Smooth muscle cell of the brain vasculature (primary cell): ENCODE data around the gene GTF3C4.

ENCODE experiments used
- DNase-seq: peaks from one replicate; pipeline ENCODE4 v3.0.0-alpha.2; 2012; ENCODE audit warnings: low read depth, low spot score

Gene GTF3C4

DNA sequence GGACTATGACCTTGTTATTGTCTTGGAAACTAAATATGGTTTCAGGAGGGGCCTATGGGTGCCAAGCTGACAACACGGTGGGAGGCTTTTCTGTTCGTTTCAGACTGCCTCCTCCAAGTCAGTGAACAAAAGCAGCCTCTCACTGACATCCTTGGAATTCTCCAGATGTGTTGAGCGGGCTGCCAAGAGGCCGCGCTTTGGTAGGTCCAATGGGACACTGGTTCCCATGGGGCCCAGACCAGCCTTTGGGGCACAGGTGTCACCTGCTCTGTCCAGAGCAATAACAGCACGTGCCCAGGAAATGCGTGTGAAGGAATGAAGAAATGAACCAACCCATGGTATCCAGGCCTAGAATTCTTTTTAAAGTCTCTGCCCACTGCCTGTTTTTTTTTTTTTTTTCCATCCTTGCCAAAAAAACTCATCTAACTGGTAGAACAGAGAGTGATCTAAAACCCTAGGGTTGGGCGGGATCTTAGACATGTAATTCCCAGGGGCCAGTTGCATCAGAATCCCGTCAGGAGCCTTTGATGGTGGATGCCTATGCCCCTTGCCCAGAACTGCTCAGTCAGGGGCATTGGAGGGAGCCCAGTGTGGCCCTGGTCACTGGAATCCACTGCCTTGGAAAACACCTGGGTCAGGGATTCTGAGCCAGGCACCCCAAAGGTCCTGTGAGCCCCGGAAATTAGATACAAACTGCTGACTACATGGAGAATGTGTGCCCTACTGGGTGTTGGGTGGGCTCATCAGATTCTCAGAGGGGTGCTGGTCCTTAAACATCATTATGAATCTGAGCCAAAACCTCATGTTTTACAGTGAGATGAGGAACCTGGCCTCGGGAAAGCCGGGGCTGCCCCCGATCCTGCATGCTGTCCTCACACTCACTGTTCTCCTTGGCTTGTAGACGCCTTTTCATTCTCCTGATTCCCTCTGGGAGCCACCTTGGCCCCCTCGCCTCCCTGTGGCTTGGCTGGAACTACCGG, 60.1 kb downstream of the GTF3C4 start:
- DNase-seq = no peak

- no peak for DNase-seq
Measured at GRCh38 chr9:132731230-132731629, 61.0 kb downstream of the GTF3C4 start.

GRCh38 chr9:132732326-132733259, 62.3 kb downstream of the GTF3C4 start:
- no peak for DNase-seq

- DNase-seq = no peak
Measured at GRCh38 chr9:132733260-132733815, 63.1 kb downstream of the GTF3C4 start.

DNA sequence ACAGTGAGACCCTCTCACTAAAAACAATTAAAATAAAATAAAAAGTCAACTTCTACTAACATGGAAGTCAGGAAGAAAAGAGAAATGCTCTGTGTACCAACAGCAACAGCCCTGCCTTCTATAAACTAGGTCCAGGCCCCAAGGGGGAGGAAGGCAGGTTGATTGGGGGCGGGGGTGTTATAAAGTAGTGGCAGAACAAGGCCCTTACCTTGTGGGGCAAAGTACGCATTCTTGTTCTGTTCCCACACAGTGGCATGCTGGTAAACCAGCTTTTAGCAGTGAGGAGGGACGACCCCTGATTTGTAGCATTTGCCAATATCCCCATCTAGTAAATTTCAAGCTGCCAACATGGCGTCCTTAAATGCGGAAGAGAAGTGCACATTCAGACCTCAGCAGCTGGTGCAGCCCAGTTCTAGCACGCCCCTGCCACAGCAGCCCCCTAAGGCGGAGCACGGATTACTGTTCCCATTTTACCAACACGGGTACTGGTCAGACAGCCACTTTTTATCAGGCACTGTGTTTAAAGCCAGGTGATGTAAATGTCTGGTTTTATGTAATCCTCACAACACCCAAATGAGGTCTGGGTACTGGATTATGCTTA, 69.5 kb downstream of the GTF3C4 start:
- DNase-seq = no peak

DNA sequence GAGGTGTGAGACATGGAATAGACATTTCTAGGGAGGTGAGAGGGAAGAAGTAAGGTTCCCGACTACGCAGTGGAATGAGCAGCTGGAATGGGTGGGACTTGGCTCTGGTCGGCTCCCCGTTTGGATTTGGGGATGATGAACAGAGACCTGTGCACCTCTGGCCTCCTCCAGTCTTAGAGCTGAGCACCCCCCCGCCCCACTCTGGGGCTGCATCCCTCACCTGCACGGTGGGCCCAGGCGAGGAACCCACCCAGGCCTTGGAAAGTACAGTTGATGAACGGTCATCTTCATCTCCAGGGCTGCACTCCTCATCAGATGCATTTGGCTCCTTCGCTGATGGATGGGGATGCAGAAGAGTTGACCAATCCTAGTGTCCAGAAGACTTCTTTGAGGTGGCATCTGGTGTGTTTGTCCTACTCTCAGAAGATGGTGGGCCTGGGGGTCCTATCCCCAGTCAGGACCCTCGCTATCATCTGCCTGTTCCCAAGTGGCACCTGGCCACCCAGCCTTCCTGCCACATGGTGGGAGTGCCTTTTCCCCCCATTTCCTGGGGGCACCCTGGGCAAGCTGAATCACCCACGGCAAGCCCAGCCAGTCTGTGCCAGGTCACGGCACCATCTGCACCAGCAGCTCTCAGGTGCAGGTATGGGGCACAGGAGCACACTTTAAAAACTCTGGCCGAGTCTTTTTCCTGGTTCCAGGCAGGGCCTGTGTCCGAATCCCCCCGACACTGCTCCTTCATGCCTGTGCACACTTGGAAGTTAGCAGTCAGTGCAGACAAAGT, 70.5 kb downstream of the GTF3C4 start:
- DNase-seq = no peak

- DNase-seq = no peak
Measured at GRCh38 chr9:132742821-132743311, 72.6 kb downstream of the GTF3C4 start.

DNA sequence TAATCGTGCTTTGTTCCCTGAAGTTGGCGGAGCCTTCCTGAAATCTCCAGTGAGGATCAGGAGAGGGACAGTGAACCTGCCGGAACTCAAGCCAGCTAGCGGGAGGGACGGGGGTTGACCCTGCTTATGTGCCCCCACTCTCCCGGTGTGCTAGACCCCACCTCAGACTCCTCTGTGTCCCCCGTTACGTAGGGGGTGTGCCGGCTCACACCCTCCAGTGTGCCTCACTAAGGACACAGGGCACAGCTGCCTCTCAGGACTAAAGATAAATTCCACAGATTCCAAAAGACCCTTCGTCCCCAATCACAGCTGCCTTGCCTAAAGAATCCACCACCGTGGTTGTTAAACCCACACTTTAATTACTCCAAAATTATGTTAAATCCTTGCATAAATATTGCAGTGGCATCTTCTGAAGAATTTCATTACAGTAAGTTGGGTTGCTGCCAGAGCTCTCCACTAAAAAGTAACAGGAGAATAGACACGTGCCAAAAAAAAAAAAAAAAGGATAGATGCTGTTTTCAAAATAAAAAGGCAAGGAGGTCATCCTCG, 73.7 kb downstream of the GTF3C4 start:
- DNase-seq = no peak
